CD1c-positive myeloid dendritic cell (primary cell): Measurements from ENCODE around the gene MTHFD1.
"Not testable (repeated sequence)": the region's sequence is repeated elsewhere in the genome, so short reads cannot be mapped to it uniquely, and the experiment has no call there.

ENCODE experiments used
- DNase-seq: peaks from one replicate; pipeline ENCODE4 v3.0.0-alpha.2; 2016; ENCODE audit errors: extremely low spot score

Gene MTHFD1

DNA sequence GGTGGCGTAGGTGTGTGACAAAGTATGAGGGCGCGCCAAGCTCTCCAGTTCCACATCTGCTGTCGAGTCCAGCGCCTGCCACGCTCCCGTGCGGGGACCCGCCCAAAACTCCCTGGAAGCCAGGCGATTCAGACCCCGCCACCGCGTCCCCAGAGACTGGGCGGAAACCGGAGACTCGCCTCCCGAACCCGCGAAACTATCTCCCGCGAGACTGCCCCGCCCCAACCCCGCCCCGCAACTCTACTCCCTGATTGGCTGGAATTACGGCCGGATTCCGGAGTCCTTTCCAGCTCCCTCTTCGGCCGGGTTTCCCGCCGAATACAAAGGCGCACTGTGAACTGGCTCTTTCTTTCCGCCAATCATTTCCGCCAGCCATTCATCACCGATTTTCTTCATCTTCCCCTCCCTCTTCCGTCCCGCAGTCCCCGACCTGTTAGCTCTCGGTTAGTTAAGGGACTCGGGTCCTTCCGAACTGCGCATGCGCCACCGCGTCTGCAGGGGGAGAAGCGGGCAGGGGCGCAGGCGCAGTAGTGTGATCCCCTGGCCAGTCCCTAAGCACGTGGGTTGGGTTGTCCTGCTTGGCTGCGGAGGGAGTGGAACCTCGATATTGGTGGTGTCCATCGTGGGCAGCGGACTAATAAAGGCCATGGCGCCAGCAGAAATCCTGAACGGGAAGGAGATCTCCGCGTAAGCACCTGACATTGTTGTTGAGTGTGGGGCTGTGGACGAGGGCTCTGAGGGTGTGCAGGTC lies at the start of gene MTHFD1:
TSS of gene MTHFD1 (plus strand) at position 572 of the 751 bp plus-strand sequence. CDS start at position 647, 75 bp downstream.
- DNase-seq, result peak; percentile 99

DNA sequence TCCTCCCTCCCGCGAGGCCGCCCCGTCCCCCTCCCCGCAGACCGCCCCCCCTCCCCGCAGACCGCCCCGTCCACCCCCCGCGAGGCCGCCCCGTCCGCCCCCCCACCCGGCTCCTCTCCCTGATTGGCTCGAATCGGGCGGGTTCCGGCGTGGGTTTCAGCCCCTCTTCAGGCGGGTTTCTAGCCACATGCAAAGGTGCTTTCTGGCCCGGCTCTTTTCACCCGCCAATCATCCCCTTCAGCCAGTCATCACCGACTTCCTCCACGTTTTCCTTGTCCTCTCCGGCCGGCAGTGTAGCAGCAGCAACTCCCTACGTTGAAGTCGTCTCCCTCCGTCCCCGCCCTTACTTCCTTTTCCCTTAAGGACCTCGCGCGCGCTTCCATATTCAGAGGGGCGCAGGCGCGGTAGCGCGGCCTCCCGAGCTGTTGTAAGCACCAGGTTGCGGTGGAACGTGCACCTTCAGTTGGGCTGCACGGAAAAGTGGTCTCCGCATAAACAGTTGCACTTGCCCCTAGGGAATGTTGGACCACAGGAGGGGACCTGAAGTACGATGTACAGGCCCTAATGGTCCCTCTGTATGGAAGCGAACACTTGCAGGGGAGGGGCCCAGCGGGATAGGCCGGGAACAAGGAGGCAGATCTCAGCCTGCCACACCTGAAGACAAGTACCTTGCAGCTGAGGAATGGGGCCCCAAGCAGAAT lies 49.4 kb upstream of the MTHFD1 start:
- DNase-seq, result peak; percentile 94

DNA sequence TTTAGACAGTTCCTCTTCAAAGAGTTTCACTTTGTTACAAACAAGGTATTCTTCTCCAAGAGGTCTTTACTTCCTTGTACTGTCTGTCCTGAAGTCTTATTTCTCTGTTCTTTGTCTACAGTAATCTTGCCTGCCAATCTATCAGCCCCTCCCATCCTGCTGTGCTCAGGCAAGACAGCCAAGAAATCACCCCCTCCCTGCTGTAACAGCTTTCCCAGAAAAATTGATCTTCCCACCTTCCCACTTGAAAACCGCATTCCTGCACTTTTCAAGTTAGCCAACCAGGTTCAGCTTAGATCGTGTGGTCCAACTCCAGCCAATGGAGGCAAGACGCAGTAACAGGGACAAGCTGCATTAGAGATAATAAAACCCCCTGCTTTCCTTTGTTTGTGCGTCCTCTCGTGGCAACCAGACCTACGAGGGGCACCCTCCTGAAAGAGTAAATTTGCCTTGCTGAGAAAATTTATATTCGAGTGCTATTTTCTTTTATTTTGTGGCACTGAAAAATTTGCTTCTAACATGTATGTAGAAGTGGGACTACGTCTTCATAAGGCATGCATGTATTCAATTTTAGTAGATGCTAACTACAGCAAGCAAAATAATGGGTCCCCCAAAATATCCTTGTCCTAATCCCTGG lies 47.5 kb upstream of the MTHFD1 start:
- DNase-seq, result no peak

DNA sequence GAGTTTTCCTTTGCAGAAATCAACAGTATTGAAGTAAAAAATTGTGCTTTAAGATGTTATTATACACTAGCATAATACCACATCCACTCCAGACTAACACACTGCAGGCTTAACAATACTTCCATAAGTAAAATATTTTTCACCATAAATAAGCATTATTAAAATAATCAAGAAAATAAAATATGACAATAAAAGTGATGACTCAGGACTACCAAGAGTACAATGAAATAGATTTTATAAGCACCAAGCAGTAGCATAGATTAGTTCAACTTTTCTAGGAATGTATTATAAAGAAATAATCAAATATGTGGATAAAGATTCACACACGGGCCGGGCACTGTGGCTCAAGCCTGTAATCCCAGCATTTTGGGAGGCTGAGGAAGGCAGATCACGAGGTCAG lies 40.4 kb upstream of the MTHFD1 start:
- no peak for DNase-seq

DNA sequence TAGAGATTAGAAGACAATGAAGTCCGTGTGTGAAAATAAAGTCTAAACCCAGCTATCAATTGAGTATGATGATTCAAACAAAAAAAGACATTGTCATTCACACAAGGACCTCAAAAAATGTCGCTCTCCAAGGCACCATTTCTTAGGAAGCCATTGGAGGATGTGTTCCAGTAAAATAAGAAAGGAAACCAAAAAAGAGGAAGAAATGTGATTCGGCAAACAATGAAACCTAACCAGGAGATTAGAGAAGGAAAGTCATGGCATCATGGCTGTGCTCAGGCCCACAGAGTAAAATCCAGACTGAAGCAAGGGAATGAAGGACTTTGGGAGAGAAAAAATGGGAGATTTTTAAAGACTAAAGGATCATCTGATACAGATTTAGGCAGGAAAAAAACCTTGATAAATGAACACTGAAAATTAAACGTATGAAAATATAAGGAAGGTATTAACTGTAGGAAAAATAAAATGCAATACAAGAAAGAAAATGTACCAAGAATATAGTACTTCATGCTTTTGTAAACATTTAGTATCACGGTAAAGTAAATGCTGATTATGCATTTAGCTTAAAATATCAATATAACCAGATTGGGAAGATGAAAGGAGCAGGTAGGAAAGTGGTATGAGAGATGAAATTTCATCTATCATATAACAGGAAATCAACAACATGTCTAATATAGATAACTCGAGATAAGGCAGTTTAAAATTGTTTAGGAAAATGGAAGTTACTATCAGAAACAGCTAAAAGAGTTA lies 38.2 kb upstream of the MTHFD1 start:
- DNase-seq, result peak; percentile 56

DNA sequence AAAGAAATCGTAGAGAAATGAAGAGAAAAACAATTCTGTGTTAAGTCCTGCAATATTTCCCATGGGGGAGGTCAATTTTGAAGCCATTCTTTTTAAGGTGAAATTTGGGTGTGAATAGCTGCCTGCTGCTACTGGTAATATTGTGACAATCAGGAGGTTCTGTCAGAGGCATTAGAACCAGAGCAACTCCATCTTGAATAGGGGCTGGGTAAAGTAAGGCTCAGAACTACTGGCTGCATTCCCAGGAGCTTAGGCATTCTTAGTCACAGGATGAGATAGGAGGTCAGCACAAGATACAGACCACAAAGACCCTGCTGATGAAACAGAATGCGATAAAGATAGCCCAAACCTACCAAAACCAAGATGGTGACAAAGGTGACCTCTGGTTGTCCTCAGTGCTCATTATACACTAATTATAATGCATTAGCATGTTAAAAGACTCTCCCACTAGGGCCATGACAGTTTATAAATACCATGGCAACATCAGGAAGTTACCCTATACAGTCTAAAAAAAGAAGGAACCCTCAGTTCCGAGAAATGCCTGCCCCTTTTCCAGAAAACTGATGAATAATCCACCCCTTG lies 24.8 kb upstream of the MTHFD1 start:
- peak; percentile 46 for DNase-seq

DNA sequence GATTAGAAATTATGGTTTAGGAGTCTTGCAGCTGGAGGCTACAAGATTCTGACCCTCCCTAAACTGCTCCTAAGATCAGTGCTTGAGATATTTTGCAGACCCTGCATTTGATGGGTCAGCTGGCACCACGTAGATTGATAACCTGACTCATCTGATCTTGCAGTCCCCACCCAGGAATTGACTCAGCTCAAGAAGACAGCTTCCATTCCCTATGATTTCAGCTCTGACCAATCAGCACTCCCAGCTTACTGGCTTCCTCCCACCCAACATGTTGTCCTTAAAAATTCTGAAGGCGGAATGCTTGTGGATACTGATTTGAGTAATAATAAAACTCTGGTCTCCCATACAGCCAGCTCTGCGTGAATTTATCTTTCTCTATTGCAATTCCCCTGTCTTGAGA lies 23.2 kb upstream of the MTHFD1 start:
- no peak for DNase-seq

DNA sequence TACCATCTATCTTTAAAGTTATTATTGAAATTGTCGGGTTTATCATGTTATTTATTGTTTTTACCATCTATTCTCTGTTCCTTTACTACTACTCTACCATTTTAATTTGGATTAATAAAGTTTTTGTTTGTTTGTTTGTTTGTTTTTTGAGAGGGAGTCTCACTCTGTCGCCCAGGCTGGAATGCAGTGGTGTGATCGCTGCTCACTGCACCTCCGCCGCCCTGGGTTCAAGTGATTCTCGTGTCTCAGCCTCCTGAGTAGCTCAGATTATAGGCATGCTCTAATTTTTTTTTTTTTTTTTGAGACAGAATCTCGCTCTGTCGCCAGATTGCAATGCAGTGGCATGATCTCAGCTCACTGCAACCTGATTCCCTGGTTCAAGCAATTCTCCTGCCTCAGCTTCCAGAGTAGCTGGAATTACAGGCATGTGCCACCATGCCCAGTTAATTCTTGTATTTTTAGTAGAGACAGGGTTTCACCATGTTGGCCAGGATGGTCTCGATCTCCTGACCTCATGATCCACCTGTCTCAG lies 22.7 kb upstream of the MTHFD1 start:
- not testable (repeated sequence) for DNase-seq

DNA sequence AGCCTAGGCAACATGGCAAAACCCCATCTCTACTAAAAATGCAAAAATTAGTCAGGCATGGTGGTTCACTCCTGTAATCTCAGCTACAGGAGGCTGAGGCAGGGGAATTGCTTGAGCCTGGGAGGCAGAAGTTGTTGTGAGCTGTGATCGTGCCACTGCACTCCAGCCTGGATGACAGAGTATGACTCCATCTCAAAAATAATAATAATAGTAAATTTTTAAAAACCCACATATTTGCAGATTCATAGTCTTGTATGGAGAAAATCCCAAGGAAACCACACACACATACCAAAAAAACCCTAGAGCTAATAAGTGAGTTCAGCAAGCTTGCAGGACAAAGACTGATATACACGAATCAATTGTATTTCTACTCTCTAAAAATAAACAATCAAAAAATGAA lies 19.0 kb upstream of the MTHFD1 start:
- no peak for DNase-seq

DNA sequence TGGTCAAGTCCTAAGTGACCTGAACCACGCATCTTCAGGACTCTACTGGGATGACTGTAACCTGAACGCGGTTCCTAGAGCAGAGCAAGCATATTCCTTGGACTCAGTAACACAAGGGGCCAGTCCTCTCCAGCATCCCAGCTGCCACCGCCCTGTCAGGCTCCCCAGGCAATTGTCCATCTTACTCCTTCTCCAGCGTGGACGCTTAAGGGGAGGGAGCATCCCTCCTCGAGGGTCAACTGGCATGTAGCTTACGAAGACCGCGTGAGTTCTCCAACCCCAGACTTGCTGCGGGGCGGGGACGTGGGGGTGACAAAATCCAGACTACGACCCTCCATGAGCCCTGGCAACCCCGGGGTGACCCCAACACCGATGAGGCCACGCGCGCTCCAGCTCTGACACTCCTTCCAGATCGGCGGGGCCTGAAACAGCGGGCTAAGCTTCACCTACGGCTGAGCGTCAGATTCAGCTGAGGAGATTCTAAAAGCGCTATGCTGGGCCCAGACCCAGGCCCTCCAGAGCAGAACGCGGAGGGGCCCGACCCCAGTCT lies 846 bp upstream of the MTHFD1 start:
- DNase-seq, result no peak

DNA sequence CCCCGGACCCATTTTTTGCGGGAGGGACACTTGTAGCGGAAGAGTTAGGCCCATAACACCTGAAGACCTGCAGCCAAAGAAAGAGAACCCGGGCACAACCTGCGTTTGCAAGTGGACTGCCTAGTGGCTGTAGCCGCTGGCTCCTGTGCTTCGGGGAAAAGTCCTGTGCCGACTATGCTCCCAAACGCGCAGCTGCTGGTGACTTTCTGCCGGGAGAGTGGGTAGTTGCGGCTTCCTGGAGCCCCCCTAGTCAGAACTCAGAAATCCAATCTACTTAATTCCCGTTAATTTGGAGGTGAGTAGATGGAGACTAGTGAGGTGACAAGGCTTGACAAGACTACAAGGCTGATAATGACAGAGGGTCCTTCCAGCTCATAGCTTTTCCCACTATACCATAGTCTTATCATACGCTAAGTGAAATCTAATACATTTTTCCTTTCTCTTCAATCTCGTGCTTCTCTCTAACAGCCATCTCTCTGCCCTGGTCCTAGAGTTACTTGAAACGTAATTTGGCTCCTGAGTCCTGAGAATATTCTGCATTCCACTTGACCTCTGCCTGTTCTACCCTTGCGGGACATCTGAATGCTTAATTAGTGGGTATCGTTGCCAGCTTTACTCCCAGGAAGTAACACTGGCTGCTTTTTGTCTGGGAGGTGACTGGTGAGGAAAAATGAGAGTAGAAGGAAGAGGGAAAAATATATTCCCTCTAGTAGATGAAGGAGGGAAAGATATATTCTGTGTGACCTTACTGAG lies 556 bp downstream of the MTHFD1 start:
- DNase-seq, result no peak

DNA sequence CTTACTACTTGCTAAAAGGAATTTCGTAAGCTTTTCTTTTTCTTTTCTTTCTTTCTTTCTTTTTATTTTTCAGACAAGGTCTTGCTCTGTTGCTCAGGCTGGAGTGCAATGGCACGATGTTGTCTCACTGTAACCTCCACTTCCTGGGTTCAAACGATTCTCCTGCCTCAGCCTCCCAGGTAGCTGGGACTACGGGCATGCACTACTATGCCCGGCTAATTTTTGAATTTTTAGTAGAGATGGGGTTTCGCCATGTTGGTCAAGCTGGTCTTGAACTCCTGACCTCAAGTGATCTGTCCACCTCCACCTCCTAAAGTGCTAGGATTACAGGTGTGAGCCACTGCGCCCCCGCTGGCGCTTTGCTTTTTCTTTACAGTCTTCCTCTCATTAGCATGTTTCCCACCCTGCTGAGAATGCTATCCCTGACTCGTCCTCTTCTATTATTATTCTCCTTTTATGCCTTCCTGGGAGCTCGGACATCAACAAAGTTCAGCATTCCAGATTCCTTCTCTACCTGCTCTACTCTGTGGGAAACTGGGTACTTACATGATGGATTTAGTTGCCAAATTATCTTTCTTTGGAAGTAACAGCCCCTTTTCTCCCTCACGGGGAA lies 3.1 kb downstream of the MTHFD1 start:
- no peak for DNase-seq

DNA sequence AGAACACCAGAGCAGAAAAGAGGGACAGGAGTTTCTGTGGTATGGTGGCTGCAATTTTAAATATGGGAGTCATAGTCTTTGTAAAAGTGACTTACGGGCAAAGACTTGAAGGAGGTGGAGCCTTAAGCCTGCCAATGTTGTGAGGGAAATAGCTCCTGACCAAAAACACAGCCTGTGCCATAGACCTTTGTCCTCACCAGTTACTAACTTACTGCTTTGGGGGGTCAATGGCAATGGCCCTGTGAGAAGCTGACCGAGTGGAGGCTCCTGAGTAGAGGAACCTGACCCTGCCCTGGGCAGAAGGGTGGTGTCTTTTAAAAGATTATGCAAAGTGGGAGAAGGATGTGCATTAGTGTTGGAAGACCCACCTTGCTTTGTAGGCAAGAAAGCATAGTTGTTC lies 3.8 kb downstream of the MTHFD1 start:
- DNase-seq, result no peak

DNA sequence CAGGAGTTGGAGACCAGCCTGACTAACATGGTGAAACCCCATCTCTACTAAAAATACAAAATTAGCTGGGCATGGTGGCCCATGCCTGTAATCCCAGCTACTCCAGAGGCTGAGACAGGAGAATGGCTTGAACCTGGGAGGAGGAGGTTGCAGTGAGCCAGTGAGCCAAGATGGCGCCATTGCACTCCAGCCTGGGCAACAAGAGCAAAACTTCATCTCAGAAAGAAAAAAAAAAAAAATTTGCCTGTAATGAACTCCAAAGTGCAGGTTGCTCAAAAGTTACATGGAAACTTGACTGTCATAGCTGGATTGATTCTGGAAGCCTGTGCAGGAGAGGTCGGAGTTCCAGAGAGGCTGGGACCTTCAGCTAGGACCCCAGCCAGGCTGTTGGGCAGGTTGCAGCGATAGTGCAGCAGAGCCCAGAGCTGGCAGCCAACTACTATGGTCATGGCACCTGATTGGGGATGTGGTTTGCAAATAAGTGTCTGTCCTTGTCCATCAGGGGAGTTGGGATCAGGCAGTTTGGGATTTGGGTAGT lies 5.1 kb downstream of the MTHFD1 start:
- DNase-seq, result not testable (repeated sequence)

DNA sequence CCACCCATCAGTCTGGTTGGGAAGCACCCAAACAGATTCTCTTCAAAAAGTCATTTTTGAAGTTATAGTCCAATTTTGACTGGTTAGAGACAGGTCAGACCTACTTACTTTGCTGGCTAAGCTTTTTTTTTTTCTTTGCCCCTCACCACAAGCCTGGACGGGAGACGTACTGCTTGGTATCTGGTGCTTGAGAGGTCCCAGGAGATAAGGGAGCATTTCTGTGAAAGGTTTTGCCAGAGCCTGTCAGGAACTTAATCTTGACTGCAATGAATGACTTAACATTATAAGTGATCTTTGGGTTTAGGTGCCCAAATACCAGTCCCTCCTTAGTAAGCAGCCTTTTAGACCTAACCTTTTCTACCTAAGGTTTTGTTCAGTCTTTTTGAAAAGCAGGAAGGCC lies 6.3 kb downstream of the MTHFD1 start:
- DNase-seq, result no peak

DNA sequence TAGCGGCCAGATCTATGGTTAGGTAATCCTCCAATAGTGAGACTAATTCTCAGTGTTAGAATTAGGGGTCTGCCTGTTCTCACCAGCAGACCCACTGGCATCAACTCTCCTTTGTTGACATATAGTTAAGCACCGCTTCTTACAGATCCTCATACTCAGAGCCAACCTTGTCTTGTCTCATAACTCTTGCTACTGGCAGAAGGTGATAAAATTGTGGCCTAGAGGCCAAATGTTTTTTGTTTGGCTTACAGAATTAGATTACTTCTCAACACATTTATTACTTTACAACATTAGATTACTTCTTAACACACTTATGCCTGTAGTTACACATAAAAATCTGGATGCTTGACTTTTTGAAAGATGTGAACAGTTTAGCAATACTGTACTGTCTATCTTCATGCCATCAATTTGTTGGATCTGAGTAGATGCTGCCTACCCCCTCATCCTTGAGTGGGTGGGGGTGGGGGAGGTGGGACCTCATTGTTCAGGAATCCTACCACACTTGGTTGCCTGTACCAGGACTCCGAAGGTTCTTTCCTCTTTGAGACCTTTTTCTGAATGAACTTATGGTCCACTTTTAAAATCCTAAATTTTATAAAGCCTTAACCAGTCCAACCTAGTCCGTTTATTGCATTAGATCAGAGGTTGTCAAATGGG lies 7.0 kb downstream of the MTHFD1 start:
- no peak for DNase-seq

DNA sequence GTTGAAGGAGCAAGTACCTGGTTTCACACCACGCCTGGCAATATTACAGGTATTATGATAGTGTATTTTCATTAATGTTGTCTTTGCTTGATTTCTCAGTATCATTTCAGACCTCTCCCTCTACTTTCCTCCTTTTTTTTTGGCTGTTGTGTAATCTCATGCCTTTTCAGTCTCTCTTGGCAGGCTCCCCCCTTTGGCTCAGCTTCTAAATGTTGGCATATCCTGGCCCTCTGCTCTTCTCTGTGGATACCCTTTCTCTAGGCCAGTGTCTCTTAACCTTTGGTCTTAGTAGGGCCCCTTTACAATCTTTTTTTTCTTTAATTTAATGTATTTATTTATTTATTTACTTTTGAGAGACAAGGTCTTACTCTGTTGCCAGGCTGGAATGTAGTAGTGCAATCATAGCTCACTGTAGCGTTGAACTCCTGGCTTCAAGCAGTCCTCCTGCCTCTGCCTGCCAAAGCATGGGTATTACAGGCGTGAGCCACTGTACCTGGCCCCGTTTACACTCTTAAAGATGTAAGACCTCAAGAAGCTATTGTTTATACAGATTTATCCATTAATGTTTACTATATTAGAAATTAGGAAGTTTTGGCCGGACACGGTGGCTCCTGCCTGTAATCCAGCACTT lies 12.8 kb downstream of the MTHFD1 start:
- no peak for DNase-seq

DNA sequence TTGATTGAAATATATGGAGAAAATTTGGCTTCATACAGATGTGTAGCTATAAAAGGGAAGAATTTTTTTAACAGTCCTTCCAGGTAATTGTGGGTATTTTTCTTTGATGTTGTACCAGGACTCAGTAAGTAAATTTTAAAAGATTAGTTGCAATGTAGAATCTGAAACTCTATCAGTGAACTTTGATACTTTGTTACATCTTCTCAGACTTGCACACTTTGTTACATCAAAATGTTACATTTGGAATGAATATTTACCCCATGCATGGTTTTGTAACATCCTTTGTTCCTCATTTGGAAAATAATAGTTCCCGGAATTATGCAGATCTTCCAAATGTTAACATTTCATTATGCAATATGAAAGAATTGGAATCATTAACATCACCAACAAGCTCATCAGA lies 13.8 kb downstream of the MTHFD1 start:
- DNase-seq, result peak; percentile 31

DNA sequence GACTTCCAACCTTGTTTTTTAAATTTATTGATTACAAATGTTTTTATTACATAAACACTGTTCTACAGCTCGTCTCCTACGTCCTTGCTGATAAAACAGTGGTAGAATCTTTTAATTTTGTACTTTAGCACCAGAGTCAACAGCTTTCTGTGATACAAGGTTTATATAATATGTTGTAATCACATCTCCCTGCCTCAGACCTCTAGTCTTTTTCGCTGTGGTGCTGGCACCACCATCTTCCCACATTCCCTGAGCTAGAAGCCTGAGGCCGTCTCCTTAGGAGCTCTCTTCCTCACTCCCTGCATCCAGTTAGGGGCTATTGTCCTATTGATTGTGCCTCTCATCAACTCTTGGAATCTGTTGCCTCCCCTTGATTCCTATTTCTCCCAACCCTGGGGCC lies 17.1 kb downstream of the MTHFD1 start:
- DNase-seq, result no peak
